GM18873 (cell line): Measurements from ENCODE around the gene MAPK14.

Experiments
- ATAC-seq: cut with Tn5 transposase; IDR thresholded peaks from one replicate; pipeline ENCODE4 v1.9.1; 2021; ENCODE audit warnings: mild to moderate bottlenecking, moderate library complexity, moderate number of reproducible peaks; ENCODE audit not compliant: unreplicated experiment, low FRiP score

Gene MAPK14

GRCh38 chr6:36131511-36132245 is 104.1 kb downstream of the MAPK14 start:
- peak; percentile 83 for ATAC-seq

GRCh38 chr6:36132246-36132895 is 104.8 kb downstream of the MAPK14 start:
- no peak for ATAC-seq

- no peak for ATAC-seq
Measured at GRCh38 chr6:36133148-36133547, 105.5 kb downstream of the MAPK14 start.

DNA sequence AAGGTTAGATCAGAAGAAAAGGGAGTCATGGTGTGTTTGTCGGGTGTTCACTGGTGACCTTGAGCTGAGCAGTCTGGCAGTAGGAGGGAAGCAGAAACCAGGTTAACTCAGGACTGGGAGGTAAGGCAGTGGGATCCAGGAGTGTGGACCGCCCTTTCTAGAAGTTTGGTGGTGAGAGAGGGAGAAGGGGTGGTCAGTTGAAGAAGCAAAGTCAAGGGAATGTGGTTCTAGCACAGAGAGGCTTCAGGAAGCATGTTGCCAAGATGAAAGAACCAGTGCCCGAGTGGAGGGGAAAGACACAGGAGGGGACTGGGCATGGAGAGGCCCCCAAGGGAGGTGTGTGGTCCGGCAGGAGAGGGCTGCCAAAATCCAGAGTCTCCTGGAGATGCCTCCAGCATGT is 106.3 kb downstream of the MAPK14 start:
- no peak for ATAC-seq

DNA sequence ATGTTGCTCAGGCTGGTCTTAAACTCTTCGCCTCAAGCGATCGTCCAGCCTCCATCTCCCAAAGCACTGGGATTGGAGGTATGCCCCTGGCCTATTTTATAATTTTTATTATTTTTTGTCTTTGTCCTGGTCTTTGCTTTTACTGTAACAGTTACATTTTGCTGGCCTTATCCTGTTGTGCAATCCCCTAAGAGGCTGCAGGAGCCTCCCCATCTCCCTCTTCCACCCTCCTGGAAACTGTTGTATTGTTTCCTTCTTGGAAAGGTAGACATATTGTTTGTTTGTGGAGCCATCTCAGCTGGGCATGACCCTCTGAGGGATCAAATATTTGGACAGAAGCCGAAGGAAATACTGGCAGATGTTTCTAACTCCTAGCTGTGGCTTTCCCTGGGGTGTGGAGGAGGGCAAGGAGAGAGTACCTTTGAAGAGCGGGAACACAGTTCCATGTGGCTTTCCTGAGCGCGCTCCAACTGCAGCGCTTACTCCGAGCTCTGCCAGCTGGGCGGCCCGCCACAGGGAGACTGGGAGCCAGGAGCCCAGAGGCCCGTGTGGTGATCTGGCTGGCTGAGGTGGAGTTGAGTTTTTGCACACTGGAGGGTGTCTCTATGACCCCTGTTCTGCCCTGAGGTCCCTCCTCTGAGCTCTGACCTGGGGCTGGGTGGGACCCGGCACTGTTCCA is 107.6 kb downstream of the MAPK14 start:
- ATAC-seq = no peak

DNA sequence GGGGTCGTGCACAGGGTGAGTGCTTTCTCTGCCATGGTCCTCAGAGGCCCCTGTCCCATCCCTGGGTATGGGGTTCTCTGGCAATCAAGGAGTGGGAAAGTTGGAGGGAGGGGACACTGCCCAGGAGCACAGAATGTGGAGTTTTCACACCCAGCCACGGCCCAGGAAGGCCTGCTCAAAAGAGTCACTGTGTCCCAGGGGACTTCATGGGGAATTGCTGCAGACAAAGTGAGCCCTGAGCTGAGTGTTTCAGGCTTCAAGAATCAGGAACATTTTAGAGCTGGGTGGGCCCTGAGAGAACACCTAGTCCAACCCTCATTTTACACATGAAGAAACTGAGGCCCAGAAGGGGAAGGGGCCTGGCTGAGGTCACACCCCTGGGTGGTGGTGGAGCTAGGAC is 108.4 kb downstream of the MAPK14 start:
- no peak for ATAC-seq

DNA sequence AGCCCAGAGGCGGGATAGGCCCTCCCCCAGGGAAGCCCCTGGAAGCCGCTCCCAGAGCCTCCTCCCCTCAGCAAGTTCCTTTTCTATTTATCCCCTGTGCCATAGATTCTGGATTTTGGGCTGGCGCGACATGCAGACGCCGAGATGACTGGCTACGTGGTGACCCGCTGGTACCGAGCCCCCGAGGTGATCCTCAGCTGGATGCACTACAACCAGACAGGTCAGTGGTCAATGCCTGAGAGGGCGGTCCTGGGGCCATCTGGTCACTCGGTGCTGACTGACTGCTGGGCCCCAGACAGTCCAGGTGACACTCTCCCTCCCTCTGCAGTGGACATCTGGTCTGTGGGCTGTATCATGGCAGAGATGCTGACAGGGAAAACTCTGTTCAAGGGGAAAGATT is 108.9 kb downstream of the MAPK14 start:
- no peak for ATAC-seq

- no peak for ATAC-seq
Measured at GRCh38 chr6:36138667-36139066, 111.1 kb downstream of the MAPK14 start.

GRCh38 chr6:36139431-36139830 is 111.8 kb downstream of the MAPK14 start:
- ATAC-seq = no peak

- ATAC-seq = no peak
Measured at GRCh38 chr6:36139991-36140710, 112.5 kb downstream of the MAPK14 start.

DNA sequence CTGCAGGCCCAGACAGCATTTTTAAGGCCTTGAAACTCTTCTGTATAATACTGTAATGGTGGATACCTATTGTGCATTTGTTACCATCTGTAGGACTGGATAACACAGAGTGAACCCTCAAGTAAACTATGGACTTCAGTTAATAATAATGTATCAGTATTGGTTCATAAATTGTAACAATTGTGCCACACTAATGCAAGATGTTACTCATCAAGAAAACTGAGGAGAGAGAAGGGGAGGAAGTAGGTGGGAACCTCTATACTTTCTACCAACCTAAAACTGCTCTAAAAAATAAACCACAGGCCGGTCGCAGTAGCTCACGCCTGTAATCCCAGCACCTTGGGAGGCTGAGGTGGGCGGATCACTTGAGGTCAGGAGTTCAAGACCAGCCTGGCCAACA is 113.5 kb downstream of the MAPK14 start:
- no peak for ATAC-seq

DNA sequence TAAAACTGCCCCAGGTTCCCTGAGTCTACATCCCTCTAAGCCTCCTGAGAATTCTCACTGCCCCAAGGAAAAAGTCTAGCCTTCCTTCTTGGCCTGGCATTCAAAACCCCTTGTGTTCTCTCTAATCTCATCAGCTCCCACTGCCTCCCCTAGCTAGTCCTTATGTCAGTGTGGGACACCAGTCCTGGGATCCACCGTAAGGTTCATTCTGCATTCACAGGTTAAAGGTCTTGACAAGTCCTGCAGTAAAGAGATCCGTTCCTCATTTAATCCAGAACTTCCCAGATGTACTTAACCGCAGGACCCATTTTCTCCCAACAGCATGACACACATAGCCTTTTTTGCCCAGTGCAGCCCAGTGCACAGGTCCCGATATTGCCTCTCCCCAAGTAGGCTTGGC is 114.4 kb downstream of the MAPK14 start:
- no peak for ATAC-seq

DNA sequence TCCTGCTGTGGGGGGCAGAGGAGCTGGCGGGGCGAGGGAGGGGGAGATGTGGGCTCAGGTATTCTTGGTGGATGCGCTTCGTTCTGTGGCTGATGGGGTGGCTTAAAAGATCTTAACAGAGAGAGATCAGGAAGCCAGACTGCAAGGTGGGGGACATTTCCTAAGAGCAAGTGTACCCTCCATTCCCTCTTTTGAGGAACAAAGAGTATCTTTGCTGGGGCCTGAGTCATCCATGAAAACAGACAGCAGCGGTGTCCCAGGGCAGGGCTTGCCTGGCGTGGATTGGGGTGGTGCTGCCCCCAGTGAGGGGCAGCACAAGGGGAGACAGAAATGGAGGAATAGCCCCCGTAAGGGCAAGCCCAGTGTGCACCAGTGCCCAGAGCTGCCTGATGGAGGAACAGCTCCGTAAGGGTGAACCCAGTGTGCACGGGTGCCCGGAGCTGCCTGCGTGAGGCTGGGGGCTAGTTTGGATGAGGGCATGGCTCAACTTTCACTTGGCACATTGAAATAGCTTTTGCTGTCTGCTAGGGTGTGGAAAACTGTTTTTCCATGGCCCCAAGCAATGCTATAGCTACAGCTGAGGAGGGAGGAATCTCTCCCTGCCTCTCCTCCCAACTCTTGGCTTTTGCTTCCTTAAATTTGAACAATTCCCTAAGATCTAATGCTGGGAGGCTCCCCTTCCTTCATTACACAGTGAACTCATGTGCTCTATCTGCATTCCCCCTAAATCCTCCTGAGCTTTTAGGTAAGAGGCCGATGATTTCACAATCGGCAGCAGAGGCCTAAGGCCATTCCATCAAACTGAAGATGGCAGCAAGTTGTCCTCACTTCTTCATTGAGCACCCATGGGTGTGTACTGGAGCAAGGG is 115.6 kb downstream of the MAPK14 start:
- no peak for ATAC-seq

GRCh38 chr6:36145495-36145894 is 117.9 kb downstream of the MAPK14 start:
- ATAC-seq = no peak

DNA sequence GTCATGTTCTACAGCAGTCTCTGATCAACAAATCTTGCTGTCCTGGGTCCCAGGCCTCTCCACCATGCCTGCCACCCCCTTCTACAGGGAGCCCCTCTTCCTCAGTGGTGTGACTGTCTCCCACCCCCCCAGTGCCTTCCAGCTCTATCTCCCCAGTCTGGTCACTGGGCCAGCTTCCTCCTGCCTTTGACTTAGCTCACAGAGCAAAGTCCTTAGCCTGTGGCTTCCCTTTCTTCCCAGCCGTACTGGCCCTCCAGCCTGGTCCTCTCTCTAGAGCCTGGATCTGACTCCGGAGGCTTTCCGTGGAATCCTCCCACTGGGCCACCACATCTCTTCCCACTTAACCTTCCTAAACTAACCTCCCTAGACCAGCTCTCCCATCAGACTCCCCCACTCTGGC is 119.7 kb downstream of the MAPK14 start:
- no peak for ATAC-seq

DNA sequence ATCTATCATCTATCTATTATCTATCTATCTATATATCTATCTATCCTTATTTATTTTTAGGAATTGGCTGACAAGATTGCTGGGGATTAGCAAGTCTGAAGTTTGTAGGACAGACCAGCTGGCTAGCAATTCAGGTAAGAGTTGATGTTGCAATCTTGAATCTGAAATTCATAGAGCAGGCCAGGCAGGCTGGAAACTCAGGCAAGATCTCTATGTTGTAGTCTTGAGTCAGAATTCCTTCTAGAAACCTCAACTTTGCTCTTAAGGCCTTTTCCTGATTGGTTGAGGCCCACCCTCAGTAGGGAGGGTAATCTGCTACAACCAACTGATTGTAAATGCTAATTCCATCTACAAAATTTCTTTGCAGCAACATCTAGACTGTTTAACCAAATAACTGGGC is 121.9 kb downstream of the MAPK14 start:
- ATAC-seq = no peak

GRCh38 chr6:36150283-36150682 is 122.7 kb downstream of the MAPK14 start:
- ATAC-seq = no peak

DNA sequence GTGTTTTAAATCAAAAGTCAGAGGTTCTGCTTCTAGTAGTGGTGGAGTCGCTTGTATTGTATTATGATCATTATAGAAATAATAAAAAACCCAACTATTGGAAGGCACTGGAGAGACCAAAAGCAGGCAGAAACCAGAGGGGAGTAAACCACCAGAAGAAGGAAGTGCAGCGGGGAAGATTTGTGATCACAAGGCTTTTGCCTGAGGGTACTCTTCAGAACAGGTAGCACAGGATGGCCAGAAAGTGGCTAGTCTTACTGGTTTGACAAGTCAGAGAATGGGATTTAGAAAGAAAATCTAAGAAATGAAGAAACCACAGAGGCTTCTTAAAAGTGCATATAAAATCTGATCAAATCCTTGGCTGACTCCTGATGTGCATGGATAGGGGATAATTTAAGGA is 126.7 kb downstream of the MAPK14 start:
- no peak for ATAC-seq

- ATAC-seq = no peak
Measured at GRCh38 chr6:36155662-36156061, 128.1 kb downstream of the MAPK14 start.

- no peak for ATAC-seq
Measured at GRCh38 chr6:36160147-36160760, 132.6 kb downstream of the MAPK14 start.
